Measurements from ENCODE around the gene ZNF334.

GRCh38 chr20:46485431-46485830, 27.9 kb downstream of the ZNF334 start:
- TF ChIP-seq CTCF (IDR thresholded peaks at IDR 0.05; ENCODE audit: low read depth, low read length, poor library complexity, severe bottlenecking) (no peak), EZH2phosphoT487 (IDR thresholded peaks at IDR 0.05; ENCODE audit: borderline replicate concordance, low read length) (no peak)
